SHP77 (cell line): ENCODE data around the gene NMRK1.

ENCODE experiments used
- DNase-seq, 2 experiments: peaks; one replicate each; lab custom pipeline; 2025; lab: John Stamatoyannopoulos, UW

Gene NMRK1

DNA sequence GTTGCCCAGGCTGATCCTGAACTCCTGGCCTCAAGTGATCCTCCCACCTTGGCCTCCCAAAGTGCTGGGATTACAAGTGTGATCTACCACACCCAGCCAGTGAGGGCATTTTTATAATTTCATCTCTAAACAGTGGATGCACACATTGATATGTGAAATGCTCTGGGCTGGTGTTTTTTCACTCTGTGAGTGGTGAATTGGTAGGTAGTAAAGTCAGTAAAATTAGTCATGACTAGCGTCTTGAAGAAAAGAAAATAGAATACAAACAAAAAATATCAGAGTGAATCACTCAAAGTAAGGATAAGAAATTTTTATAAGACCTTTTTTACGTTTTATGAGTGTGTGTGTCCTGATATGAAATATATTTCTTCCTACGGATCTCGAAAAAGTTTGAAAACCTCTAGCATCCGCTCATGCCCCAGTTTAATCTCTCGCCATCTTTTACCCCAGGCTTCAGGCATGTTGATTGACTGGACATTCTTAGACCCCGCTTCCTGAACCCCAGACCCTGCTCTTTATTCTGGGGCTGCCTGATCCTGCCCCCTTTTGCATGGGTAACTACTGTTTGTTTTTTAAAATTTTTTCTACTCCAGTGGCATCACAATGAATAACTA lies 14.3 kb upstream of the NMRK1 start:
- no peak for DNase-seq

DNA sequence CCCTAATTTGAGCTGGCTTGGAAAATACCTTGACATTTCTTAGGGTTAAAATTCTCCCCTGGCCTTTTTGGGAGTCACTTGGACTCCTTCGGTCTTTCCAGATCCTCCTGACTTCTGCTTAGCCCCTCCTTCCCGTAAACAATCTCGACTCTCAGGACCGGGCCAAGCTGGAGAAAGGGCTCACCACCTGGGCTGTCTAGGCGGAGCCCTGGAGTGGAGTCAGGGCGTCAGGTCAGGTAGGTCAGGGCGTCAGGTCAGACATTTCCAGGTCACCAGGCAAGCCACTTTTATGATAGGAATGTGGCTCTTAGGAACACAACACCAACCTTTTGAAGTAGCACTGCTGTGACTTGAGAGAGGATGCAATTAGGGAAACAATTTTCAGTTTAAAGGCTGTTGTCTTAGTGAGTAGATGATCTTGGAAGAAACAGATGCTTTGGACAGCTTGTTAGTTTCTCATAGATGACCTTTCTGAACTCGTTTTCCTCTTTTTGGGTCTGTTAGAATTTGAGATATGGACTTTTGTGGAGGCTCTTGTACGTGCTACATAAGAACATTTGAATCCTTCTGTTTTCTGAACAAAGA lies 13.1 kb upstream of the NMRK1 start:
- no peak for DNase-seq

DNA sequence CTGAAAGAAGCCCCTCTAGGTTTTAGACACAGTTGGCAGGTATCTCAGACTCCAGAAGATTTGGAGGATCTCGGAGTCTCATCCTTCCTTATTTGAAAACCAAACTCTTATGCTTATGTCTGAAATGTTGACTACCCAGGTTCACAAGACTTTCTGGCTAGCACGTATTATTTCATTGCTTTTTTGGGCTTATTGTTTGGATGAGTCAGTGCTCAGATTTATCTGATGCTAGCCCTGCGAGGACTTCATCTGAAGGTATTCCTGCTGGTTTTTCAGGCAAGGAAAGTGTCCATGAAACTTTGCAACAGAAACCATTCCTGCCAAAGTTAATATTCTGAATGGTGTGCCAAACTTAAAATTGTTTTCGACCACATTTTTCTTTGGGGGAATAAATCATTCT lies 8.8 kb upstream of the NMRK1 start:
- no peak for DNase-seq

DNA sequence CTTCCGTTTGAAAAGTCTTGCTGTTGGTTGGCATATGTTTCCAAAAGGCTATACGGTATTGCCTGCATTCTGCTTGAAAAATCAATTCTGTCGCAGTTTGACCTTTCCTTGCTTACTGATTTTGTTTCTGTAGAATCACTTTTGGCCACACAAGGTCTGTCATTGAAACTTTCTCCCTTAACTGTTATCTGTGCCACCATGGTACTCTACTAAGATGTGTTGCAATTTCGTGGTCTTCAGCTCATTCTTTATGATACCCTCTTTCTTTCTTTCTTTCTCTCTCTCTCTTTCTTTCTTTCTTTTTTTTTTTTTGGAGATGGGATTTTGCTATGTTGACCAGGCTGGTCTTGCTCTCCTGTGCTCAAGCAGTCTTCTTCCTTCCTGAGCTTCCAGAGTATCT lies 4.8 kb upstream of the NMRK1 start:
- no peak for DNase-seq

DNA sequence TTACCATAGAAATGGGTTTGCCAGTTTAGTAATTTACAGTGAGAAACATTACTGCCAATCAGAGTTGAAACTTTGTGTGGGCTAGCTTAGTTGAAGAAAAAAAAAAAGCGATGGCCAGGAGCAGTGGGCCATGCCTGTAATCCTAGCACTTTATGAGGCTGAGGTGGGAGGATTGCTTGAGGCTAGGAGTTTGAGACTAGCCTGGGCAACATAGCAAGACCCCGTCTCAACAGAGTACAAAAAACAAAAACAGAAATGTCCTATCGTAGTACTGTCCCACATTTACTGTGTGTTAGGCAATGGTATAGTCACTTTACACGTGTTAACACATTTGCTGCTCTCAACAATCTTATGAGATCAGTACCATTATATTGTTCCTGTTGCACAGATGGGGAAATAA lies 2.6 kb upstream of the NMRK1 start:
- DNase-seq = no peak

DNA sequence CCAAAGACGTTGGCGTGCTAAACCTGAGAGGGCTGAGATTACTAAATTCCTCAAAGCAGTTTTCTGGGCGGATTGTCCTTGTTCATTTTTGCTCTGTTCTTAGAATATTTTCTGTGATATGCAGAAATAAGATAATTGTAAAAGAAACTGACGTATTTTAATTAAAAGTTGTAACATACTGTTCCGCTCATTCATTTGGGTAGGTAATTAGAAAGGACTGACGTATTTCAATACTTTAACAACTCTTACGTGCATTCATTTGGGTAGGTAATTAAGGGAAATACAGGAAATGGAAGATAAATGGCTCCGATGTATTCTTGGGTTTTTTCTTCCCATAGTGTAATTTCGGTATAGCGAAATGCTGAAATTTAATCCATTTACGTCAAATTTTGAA lies 1.4 kb upstream of the NMRK1 start:
- no peak for DNase-seq

DNA sequence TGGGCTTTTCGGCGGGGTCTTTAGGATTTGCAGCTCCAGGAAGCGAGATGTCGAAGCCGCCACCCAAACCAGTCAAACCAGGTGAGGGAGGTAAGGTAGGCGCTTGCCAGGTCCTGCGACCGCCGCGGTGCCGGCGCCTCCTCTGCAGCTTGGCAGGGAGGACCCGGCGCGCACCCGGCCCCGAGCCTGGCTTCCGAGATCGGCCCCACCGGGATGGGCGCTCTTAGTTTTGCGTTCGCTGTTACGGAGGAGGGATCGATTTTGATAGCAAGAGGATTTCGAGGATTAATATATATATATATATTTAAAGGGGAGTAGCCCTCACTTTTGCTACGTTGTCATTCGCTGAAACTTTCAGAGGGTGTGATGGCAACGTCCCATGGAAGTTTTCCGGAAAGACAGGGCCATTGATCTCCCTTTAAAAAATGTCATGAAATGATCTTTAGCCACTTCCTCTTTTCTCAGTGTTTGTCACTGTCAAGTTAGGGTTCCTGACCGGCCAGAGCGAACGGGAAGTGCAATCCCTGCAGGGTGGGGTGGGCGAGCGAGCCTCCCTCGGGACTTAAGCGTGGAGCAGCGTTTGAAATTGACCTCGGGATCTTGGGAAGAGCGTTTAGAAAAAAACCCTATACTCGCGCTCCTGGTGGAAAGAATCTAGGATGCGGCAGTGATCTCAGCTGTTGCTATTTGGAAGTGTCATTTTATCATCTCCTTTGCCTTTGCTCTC lies 854 bp upstream of the NMRK1 start:
- DNase-seq = peak in 1 of 2 experiments; percentile 26

DNA sequence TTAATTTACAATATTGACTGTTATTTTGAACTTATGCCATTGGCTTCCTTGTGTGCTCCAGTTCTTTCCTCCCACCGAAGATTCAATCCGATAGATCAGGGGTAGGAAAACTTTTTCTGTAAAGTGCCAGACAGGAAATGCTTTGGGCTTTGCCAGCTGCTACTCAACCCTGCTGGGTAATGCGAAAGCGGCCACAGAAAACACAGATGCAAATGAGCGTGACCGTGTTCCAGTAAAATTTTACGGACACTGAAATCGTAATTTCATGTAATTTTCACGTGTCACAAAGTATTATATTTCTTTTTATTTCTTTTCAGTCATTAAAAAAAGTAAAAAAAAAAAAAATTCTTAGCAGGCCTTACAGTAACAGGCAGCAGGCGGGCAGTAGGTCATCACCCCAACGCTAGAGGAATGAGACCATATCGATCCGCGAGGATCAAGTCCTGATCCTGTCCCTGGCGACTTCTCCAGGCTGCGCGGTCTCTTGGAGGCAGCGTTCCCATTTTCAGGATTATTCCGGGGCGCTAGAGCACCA lies 599 bp downstream of the NMRK1 start:
- DNase-seq = peak in 1 of 2 experiments; percentile 26

DNA sequence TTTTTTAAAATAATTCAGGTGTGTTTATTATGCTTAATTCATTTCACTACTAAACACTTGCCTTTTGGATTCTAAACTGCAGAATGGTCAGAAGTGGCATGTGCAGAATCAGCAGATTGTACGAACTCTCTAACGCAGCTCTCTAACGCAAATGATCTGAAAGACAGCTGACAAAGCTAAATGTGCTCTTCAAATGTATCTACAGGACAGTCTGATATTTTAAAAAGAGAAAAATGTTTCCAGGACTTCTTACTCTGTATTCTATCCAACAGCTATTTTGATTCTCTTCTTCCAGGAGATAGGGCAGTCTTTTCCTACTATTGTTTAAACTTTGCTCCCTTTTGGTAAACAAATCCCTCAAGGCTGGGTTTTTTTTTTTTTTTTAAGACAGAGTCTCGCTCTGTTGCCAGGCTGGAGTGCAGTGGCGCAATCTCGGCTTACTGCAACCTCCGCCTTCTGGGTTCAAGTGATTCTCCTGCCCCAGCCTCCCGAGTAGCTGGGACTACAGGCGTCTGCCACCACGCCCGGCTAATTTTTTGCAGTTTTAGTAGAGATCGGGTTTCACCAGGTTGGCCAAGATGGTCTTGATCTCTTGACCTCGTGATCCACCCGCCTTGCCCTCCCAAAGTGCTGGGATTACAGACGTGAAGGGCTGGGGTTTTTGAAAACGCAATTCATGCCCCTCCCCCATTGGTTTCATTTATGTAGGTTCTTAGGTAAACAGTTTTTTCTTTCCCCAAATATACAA lies 1.2 kb downstream of the NMRK1 start:
- no peak for DNase-seq

DNA sequence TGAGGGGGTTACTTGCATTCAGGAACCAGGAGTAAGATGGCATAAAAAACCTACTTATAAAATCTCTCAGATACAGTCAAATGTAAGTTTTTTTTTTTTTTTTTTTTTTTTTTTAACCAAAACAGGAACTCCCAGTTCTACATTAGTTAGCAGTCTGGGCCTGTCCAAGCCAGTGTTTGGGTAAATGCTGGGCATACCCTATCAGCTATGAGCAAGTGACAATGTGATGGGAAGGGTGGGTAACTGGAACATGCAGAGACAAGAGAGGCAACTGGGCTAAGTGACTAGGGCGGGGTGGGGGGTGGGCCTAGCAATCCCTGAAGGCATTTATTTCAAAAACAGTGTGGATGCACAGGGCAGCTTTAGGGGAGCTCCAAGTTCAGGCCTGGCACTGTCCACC lies 2.3 kb downstream of the NMRK1 start:
- no peak for DNase-seq

DNA sequence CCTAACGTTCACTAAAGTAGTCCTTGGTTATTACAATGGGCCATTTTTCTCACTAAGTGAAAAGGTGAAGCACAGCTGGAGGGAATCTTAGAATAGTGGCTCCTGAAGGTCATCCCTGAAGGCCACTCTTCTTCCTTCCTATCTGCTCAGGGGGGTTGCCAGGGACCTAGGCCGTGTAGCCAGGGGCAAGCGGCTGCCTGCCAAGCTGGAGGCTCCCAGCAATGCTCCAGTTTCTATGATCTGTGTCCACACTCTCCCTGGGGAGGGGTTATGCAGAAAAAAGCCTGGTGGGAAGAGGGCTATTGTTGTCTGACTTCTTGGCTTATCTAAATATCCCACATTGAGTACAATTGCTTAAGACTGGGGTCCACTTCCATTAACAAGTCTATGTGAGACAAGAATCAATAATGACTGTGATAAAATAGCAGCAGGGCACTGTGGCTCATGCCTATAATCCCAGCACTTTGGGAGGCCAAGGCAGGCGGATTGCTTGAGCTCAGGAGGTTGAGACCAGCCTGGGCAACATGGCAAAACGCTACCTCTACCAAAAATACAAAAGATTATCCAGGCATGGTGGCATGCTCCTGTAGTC lies 3.8 kb downstream of the NMRK1 start:
- no peak for DNase-seq

DNA sequence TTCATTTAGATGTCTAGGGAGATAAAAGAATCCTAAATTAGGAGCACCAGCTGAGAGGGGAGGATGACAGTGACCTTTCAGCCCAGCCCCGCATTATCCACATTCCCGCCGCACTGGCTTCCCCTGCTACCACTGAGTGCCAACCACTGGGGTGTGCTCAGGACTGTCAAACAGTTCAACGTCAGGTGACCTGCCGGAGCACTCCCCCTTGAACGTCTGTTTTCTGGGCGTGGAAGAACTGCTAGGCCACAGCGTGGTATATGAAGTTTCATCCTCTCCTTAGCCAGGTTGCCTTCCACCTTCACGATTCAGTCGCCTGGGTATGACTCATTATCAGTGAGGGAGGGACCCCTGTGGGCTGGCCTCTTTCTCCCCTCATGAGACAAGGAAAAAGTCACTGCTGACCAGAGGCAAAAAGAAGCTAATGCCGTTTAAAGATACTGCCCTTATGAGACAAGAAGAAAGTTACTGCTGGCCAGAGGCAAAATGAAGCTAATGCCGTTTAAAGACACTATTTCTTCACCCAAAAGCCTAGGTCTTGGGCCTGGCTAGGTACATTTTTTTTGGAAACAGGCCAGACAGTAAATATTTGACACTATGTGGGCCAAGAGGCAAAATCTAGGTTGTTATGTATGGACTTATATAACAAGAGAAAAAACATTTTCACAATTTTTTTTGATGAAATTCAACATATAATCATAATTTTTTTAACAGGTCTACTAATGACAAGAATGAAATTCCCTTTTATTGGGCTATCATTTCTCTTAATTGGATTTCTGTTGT lies 4.6 kb downstream of the NMRK1 start:
- peak; percentile 34 to 35 for DNase-seq

DNA sequence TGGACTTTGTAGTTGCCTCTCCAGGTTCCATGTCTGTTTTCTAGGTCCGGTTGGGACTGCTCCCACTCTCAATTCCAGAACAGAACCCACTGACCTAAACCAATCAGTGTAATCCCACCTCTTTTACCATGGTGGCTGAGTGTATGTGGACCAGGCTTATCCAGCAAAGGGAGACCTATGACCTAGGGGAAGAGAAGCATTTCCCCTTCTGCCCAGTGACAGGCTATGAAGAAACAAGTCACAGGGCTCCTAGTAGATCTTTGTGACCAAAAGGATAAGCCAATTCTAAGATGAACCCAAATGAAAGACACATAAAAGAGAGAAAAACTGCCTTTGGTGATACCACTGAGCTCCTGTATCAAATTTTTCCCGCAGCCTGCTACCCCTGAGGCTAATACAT lies 6.3 kb downstream of the NMRK1 start:
- DNase-seq = no peak

DNA sequence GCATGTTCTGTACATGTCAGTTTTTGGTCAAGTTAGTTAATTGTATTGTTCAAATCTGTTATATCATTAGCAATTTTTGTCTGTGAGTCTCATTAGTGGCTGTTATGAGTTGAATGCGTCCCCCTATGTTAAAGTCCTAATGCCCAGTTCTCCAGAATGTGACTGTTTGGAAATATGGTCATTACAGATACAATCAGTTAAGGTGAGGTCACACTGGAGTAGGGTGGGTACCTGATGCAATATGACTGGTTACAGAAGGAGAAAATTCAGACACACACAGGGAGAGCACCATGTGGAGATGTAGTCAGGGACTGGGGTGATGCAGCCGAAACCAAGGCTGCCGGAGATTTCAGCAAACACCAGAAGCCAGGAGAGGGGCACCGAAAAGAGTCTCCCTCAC lies 15.1 kb downstream of the NMRK1 start:
- no peak for DNase-seq

DNA sequence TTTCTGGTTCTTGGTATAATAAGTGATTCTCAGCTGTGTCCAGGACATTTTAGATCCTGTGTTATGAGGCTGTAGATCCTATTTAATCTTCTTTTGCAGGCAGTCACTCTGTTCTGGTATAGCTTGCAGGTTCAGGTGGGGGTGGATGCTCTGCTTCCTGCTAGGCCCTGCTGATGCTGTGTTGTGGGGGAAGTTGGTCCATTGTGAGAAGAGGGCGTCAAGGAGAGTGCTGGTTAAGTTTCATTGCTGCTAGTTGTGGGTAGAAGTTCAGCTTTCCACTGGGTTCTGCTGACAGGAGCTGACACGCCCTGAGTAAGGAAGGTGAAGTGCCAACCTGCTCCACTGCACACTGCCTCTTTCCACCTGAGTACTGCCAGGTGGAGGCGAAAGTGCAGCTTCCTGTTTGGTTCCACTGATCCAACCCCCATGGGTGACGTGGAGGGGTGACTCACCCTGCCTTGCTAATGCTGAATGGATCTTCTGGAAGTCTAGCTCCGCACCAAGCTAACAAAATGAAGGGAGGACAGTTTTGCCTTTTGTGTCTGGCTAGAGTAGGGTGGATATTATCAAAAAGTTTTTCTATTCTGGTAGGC lies 16.3 kb downstream of the NMRK1 start:
- no peak for DNase-seq

DNA sequence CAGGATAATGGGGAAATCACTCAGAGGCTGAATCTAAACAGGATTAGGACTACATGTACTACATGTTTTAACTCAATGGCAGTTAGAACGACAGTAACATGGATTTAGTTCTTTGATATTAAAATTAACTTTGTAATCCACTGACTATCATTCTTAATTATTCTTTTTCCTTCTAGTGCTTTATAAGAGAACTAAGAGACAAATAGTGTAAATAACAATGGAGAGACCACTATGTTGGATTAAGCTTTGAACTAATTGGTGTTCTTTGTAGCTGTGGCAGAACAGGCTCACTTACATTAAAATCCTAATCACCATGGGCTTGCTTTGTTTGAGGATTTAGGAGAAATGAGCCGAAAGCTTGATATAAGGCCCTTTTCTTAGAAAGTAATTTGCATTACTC lies 18.8 kb downstream of the NMRK1 start:
- DNase-seq = no peak

DNA sequence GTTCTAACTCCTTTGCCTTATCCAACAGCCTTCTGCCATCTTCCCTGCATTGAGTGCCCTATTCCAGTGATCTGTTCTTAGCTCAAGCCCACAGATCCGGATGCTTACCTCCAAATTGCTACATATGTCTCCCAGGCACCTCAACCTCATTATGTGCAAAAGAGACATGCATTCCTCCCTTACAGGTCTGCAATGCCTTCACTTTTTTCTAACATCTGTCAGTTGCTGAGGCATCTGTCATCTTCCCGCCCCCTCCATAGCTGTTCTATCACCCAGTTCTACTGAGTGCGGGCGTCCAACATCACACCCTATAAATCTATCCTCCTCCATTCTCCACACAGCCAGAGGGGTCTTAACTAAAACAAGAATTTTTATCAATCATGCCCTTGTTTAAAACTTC lies 20.1 kb downstream of the NMRK1 start:
- DNase-seq = no peak

DNA sequence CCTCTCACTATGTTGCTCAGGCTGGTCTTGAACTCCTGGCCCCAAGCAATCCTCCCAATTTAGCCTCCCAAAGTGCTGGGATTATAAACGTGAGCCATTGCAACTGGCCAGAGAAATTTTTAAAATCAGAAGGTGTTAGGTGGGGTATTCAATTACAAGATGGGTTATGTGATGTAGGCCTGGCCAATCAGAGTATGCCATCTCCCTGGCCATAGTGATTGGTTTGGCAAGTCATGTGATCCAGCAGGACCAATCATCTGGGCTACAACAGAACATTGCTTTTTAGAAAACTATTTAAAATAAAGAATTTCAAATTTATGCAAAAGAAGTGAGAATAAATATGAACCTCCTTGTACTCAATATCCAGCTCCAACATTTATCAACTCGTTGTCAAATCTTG lies 22.4 kb downstream of the NMRK1 start:
- DNase-seq = no peak

DNA sequence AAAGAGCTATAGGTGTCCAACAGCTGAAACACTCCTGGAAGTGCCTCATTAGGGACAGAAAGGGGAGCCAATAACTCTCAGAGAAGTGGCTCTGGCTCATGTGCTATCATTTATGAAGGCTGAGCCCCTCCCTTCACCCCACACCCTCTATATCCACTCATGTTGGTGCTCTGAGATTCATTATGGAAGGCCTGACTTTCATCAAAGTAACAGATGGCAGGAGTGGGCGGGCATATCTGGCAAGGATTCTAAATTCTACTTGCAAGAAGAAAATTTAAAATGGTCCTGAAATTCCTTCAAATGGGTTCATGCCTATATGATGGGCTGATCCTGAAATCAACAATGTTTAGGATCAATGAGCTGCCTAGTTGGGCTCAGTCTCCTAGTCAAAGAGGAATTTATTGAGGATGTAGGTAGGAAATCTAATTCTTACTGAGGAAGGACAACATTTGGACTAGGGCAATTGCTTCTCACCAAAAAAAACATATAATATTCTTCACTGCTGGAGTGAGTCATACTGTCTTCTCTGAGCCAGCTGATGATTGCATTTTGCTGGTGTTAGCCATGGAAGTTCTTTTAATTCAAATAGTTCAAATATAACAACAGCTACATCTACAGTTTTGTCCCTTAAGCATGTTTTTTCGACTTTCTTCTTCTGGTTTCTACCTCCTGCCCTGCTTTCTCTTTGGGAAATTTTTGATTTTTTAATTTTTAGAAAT lies 23.5 kb downstream of the NMRK1 start:
- DNase-seq = no peak

DNA sequence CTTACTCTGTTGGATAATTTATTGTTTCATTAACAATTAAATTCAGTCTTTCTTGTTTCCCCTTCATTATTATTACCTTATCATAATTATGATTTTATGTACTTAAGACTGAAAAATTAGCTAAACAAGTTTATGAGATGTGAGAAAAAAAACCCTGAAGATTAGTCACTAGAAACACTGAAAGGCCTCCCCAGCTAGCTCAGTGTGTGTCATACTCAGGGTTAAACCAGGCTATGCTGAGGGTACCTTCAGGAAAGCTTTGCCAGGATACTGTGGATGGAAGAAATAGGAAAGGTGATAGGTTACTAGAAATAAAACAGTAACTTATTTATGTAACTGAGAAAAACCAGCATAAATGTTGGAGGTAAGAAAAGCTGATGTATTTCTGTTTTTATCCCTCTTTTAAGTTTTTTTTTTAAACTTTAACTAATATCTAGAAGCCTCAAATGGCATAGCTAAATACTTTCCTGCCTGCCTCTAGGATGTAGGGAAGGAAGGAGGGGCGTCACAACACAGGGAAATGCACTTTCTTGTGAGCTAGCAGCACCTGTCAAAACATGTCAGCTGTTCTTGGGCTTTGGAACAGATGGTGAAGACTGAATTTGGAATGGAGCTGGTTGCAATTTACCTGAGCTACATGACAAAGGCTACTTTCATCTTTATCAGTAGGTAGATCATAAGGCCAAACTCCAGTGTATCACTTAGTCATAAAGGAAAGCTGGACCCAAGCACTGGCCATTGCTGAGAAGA lies 24.2 kb downstream of the NMRK1 start:
- no peak for DNase-seq
